ENCODE results near the gene STEAP2. TPM values are rescaled to one million over a fixed set of nuclear protein-coding genes. Genes with fewer than 3 reads are reported as not detected.

The STEAP2 gene
- total RNA-seq, 4 donors from 2014 or later: 2.9 to 13.2 (median 3.9) TPM

GRCh38 chr7:90222390-90222789 lies 10.8 kb downstream of the STEAP2 start:
- no peaks in the 10 kb centered on the region for H3K4me1 ChIP-seq
- TF ChIP-seq EP300 (IDR thresholded peaks at IDR 0.05) (no peak), POLR2A (IDR thresholded peaks at IDR 0.05) (no peak), POLR2AphosphoS5 (IDR thresholded peaks at IDR 0.05) (no peak), CTCF (IDR thresholded peaks at IDR 0.05) (no peak)
- no peak overlapping the region for H3K27ac ChIP-seq
- no peak overlapping the region for H3K4me3 ChIP-seq
- no peaks in the 10 kb centered on the region for H3K27me3 ChIP-seq
- H3K36me3 ChIP-seq: no peaks in the 10 kb centered on the region
- no peak for DNase-seq (ENCODE audit: low spot score in 2 of 2)
- no peaks in the 10 kb centered on the region for H3K9me3 ChIP-seq

GRCh38 chr7:90222811-90223725 lies 11.5 kb downstream of the STEAP2 start:
- no peaks in the 10 kb centered on the region for H3K27me3 ChIP-seq
- DNase-seq (ENCODE audit: low spot score in 2 of 2): no peak
- H3K27ac ChIP-seq: no peak overlapping the region
- H3K36me3 ChIP-seq: no peaks in the 10 kb centered on the region
- H3K4me1 ChIP-seq: no peaks in the 10 kb centered on the region
- no peak overlapping the region for H3K4me3 ChIP-seq
- 77% methylated on average over 5 of the region's 5 CpGs for WGBS
- TF ChIP-seq CTCF (IDR thresholded peaks at IDR 0.05) (no peak), POLR2AphosphoS5 (IDR thresholded peaks at IDR 0.05) (no peak), POLR2A (IDR thresholded peaks at IDR 0.05) (no peak), EP300 (IDR thresholded peaks at IDR 0.05) (no peak)
- H3K9me3 ChIP-seq: no peaks in the 10 kb centered on the region

DNA sequence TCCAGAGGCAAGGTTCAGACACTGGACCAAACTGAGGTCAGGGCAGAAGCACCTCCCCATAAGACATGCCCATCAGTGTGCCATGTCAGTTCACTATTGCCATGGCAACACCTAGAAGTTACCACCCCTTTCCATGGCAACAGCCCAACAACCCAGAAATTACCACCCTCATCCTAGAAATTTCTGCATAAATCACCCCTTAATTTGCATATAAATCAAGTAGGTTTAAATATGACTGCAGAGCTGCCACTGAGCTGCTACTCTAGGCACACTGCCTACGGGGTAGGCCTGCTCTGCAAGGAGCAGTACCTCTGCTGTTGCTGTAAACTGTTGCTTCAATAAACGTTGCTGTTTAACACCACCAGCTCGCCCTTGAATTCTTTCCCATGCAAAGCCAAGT lies 12.7 kb downstream of the STEAP2 start:
- no peaks in the 10 kb centered on the region for H3K9me3 ChIP-seq
- WGBS: 73% methylated on average over 3 of the region's 3 CpGs
- no peak overlapping the region for H3K4me3 ChIP-seq
- TF ChIP-seq CTCF (IDR thresholded peaks at IDR 0.05) (no peak), POLR2AphosphoS5 (IDR thresholded peaks at IDR 0.05) (no peak), EP300 (IDR thresholded peaks at IDR 0.05) (no peak), POLR2A (IDR thresholded peaks at IDR 0.05) (no peak)
- H3K36me3 ChIP-seq: no peaks in the 10 kb centered on the region
- H3K4me1 ChIP-seq: no peaks in the 10 kb centered on the region
- DNase-seq (ENCODE audit: low spot score in 2 of 2): no peak
- no peaks in the 10 kb centered on the region for H3K27me3 ChIP-seq
- H3K27ac ChIP-seq: no peak overlapping the region

- H3K36me3 ChIP-seq: no peaks in the 10 kb centered on the region
- 92% methylated on average over 3 of the region's 3 CpGs for WGBS
- no peak overlapping the region for H3K4me3 ChIP-seq
- no peaks in the 10 kb centered on the region for H3K9me3 ChIP-seq
- TF ChIP-seq POLR2A (IDR thresholded peaks at IDR 0.05) (no peak), POLR2AphosphoS5 (IDR thresholded peaks at IDR 0.05) (no peak), EP300 (IDR thresholded peaks at IDR 0.05) (no peak), CTCF (IDR thresholded peaks at IDR 0.05) (no peak)
- H3K4me1 ChIP-seq: no peaks in the 10 kb centered on the region
- H3K27ac ChIP-seq: no peak overlapping the region
- no peaks in the 10 kb centered on the region for H3K27me3 ChIP-seq
- no peak for DNase-seq (ENCODE audit: low spot score in 2 of 2)
Observed at GRCh38 chr7:90225181-90225580, 13.6 kb downstream of the STEAP2 start.

GRCh38 chr7:90225601-90226000 lies 14.1 kb downstream of the STEAP2 start:
- no peak overlapping the region for H3K27ac ChIP-seq
- no peak for DNase-seq (ENCODE audit: low spot score in 2 of 2)
- H3K27me3 ChIP-seq: no peaks in the 10 kb centered on the region
- 62% methylated on average over 1 of the region's 1 CpG for WGBS
- H3K9me3 ChIP-seq: no peaks in the 10 kb centered on the region
- no peak overlapping the region for H3K4me3 ChIP-seq
- H3K4me1 ChIP-seq: no peaks in the 10 kb centered on the region
- H3K36me3 ChIP-seq: no peaks in the 10 kb centered on the region
- no peak for TF ChIP-seq EP300 (IDR thresholded peaks at IDR 0.05)
- no peak for TF ChIP-seq CTCF (IDR thresholded peaks at IDR 0.05)
- TF ChIP-seq POLR2A (IDR thresholded peaks at IDR 0.05): no peak
- no peak for TF ChIP-seq POLR2AphosphoS5 (IDR thresholded peaks at IDR 0.05)

All from suprapubic skin (tissue), 4 donors.